Karpas-422 (cell line): ENCODE measurements around the gene WSCD2. TPM values are rescaled to one million over a fixed set of nuclear protein-coding genes. Genes with fewer than 3 reads are reported as not detected.

Experiments
- DNase-seq: peaks from one replicate; pipeline ENCODE4 v3.0.0-alpha.2; 2015
- H2AFZ ChIP-seq: fragments of 200-600 bp; sonication (generic); 2 replicates; pipeline ENCODE4 v1.6.1; 2014; ENCODE audit warnings: antibody characterized with exemption, low read length, mixed read lengths
- H3K27ac ChIP-seq: fragments of 200-600 bp; sonication (generic); 2 replicates; pipeline ENCODE4 v1.5.1; 2014; ENCODE audit warnings: mild to moderate bottlenecking, low read length, moderate library complexity
- H3K27me3 ChIP-seq: fragments of 200-600 bp; sonication (generic); 2 replicates; pipeline ENCODE4 v1.6.1; 2014; ENCODE audit warnings: low read length, mixed read lengths
- H3K36me3 ChIP-seq: fragments of 200-600 bp; sonication (generic); 2 replicates; pipeline ENCODE4 v1.6.1; 2014; ENCODE audit warnings: low read length, mixed read lengths; ENCODE audit not compliant: insufficient read depth
- H3K4me1 ChIP-seq: fragments of 200-600 bp; sonication (generic); 2 replicates; pipeline ENCODE4 v1.6.1; 2014; ENCODE audit warnings: mild to moderate bottlenecking, low read length, mixed read lengths
- H3K4me2 ChIP-seq: fragments of 200-600 bp; sonication (generic); 2 replicates; pipeline ENCODE4 v1.6.1; 2014; ENCODE audit warnings: low read length, low read depth, mild to moderate bottlenecking; ENCODE audit not compliant: poor library complexity, severe bottlenecking
- H3K4me3 ChIP-seq: fragments of 200-600 bp; sonication (generic); 2 replicates; pipeline ENCODE4 v1.5.1; 2014; ENCODE audit warnings: mild to moderate bottlenecking, antibody characterized with exemption, low read length, mixed read lengths
- H3K79me2 ChIP-seq: fragments of 200-600 bp; sonication (generic); 2 replicates; pipeline ENCODE4 v1.6.1; 2014; ENCODE audit warnings: mild to moderate bottlenecking, low read length, mixed read lengths
- H3K9ac ChIP-seq: fragments of 200-600 bp; sonication (generic); 2 replicates; pipeline ENCODE4 v1.6.0; 2014; ENCODE audit warnings: low read length
- H3K9me2 ChIP-seq: fragments of 200-600 bp; sonication (generic), shearing (Covaris generic); replicated peaks from 2 replicates; pipeline ENCODE4 v1.6.0; 2014; ENCODE audit warnings: mild to moderate bottlenecking, low read length, moderate library complexity; ENCODE audit not compliant: insufficient read depth
- H3K9me3 ChIP-seq: fragments of 300-700, 200-600 bp; sonication (generic); 2 replicates; pipeline ENCODE4 v1.6.1; 2014; ENCODE audit warnings: low read length, mixed read lengths
- H4K20me1 ChIP-seq: fragments of 200-600 bp; sonication (generic); 2 replicates; pipeline ENCODE4 v1.6.1; 2014; ENCODE audit warnings: mild to moderate bottlenecking, antibody characterized with exemption, low read length, low read depth; ENCODE audit not compliant: insufficient read depth
- total RNA-seq: library from RNA; depleted of rRNA; stranded (reverse); fragments of >200 nt; shearing (Covaris generic); gene quantifications from 2 replicates; pipeline ENCODE4 v1.2.3, GENCODE V29; 2014; ENCODE audit warnings: low replicate concordance

Gene WSCD2
- total RNA-seq, 1 experiment from 2014 or later, result not detected

GRCh38 chr12:108231909-108232434, 102.9 kb downstream of the WSCD2 start:
- H3K79me2 ChIP-seq, result no peaks in the 10 kb centered on the region
- no peaks in the 10 kb centered on the region for H3K9me2 ChIP-seq
- no peaks in the 10 kb centered on the region for H3K9me3 ChIP-seq
- H3K36me3 ChIP-seq, result no peaks in the 10 kb centered on the region
- no peaks in the 10 kb centered on the region for H3K4me1 ChIP-seq
- H3K27ac ChIP-seq, result no peak overlapping the region
- no peak overlapping the region for H2AFZ ChIP-seq
- H3K4me2 ChIP-seq, result no peak overlapping the region
- DNase-seq, result no peak
- no peak overlapping the region for H3K9ac ChIP-seq
- H3K4me3 ChIP-seq, result no peak overlapping the region
- H3K27me3 ChIP-seq, result no peaks in the 10 kb centered on the region
- H4K20me1 ChIP-seq, result no peaks in the 10 kb centered on the region

GRCh38 chr12:108232565-108232964, 103.5 kb downstream of the WSCD2 start:
- Histone ChIP-seq H4K20me1 (no peaks in the 10 kb centered on the region), H3K4me2 (no peak overlapping the region), H3K9ac (no peak overlapping the region), H3K9me3 (no peaks in the 10 kb centered on the region), H3K4me3 (no peak overlapping the region), H2AFZ (no peak overlapping the region), H3K4me1 (no peaks in the 10 kb centered on the region), H3K36me3 (no peaks in the 10 kb centered on the region), H3K9me2 (no peaks in the 10 kb centered on the region), H3K79me2 (no peaks in the 10 kb centered on the region), H3K27ac (no peak overlapping the region), H3K27me3 (no peaks in the 10 kb centered on the region)
- DNase-seq, result no peak

GRCh38 chr12:108234158-108234557, 105.1 kb downstream of the WSCD2 start:
- Histone ChIP-seq H3K9me2 (no peaks in the 10 kb centered on the region), H3K36me3 (no peaks in the 10 kb centered on the region)
- no peak for DNase-seq

GRCh38 chr12:108235197-108235984, 106.3 kb downstream of the WSCD2 start:
- Histone ChIP-seq H3K9ac (no peak overlapping the region), H3K36me3 (no peaks in the 10 kb centered on the region)
- DNase-seq, result no peak

More at GRCh38 chr12:108234158-108234557, 105.1 kb downstream of the WSCD2 start:
- no peak overlapping the region for H3K4me3 ChIP-seq
- no peaks in the 10 kb centered on the region for H3K79me2 ChIP-seq
- H4K20me1 ChIP-seq, result no peaks in the 10 kb centered on the region
- no peaks in the 10 kb centered on the region for H3K9me3 ChIP-seq
- no peak overlapping the region for H2AFZ ChIP-seq
- no peaks in the 10 kb centered on the region for H3K4me1 ChIP-seq
- H3K27me3 ChIP-seq, result no peaks in the 10 kb centered on the region
- no peak overlapping the region for H3K27ac ChIP-seq
- no peak overlapping the region for H3K9ac ChIP-seq
- no peak overlapping the region for H3K4me2 ChIP-seq

GRCh38 chr12:108235985-108236263, 106.8 kb downstream of the WSCD2 start:
- H2AFZ ChIP-seq, result no peak overlapping the region
- no peaks in the 10 kb centered on the region for H3K36me3 ChIP-seq
- H4K20me1 ChIP-seq, result no peaks in the 10 kb centered on the region
- no peak overlapping the region for H3K9ac ChIP-seq
- H3K27ac ChIP-seq, result no peak overlapping the region
- no peaks in the 10 kb centered on the region for H3K79me2 ChIP-seq
- no peak for DNase-seq
- H3K4me3 ChIP-seq, result no peak overlapping the region
- no peaks in the 10 kb centered on the region for H3K27me3 ChIP-seq
- H3K4me1 ChIP-seq, result no peaks in the 10 kb centered on the region
- H3K9me2 ChIP-seq, result no peaks in the 10 kb centered on the region
- no peak overlapping the region for H3K4me2 ChIP-seq
- H3K9me3 ChIP-seq, result no peaks in the 10 kb centered on the region

More at GRCh38 chr12:108235197-108235984, 106.3 kb downstream of the WSCD2 start:
- Histone ChIP-seq H3K27me3 (no peaks in the 10 kb centered on the region), H3K9me2 (no peaks in the 10 kb centered on the region), H3K9me3 (no peaks in the 10 kb centered on the region), H3K4me2 (no peak overlapping the region), H3K4me3 (no peak overlapping the region), H3K79me2 (no peaks in the 10 kb centered on the region), H4K20me1 (no peaks in the 10 kb centered on the region), H3K4me1 (no peaks in the 10 kb centered on the region), H3K27ac (no peak overlapping the region), H2AFZ (no peak overlapping the region)

GRCh38 chr12:108236366-108236765, 107.3 kb downstream of the WSCD2 start:
- no peak for DNase-seq
- Histone ChIP-seq H4K20me1 (no peaks in the 10 kb centered on the region), H3K9me3 (no peaks in the 10 kb centered on the region), H3K4me1 (no peaks in the 10 kb centered on the region), H3K9me2 (no peaks in the 10 kb centered on the region), H3K27me3 (no peaks in the 10 kb centered on the region), H3K79me2 (no peaks in the 10 kb centered on the region), H3K27ac (no peak overlapping the region), H3K4me3 (no peak overlapping the region), H2AFZ (no peak overlapping the region), H3K9ac (no peak overlapping the region), H3K36me3 (no peaks in the 10 kb centered on the region), H3K4me2 (no peak overlapping the region)

GRCh38 chr12:108237272-108237671, 108.2 kb downstream of the WSCD2 start:
- Histone ChIP-seq H3K27ac (no peak overlapping the region), H3K79me2 (no peaks in the 10 kb centered on the region), H3K9ac (no peak overlapping the region)

GRCh38 chr12:108238474-108238873, 109.4 kb downstream of the WSCD2 start:
- Histone ChIP-seq H3K4me2 (no peak overlapping the region), H3K4me3 (no peak overlapping the region), H3K9me2 (no peaks in the 10 kb centered on the region), H3K79me2 (no peaks in the 10 kb centered on the region), H4K20me1 (no peaks in the 10 kb centered on the region), H3K27ac (no peak overlapping the region), H3K9ac (no peak overlapping the region), H3K27me3 (no peaks in the 10 kb centered on the region), H3K4me1 (no peaks in the 10 kb centered on the region), H2AFZ (no peak overlapping the region), H3K36me3 (no peaks in the 10 kb centered on the region), H3K9me3 (no peaks in the 10 kb centered on the region)
- DNase-seq, result no peak

More at GRCh38 chr12:108237272-108237671, 108.2 kb downstream of the WSCD2 start:
- Histone ChIP-seq H4K20me1 (no peaks in the 10 kb centered on the region), H3K36me3 (no peaks in the 10 kb centered on the region), H2AFZ (no peak overlapping the region), H3K27me3 (no peaks in the 10 kb centered on the region), H3K9me2 (no peaks in the 10 kb centered on the region), H3K4me2 (no peak overlapping the region), H3K4me3 (no peak overlapping the region), H3K9me3 (no peaks in the 10 kb centered on the region), H3K4me1 (no peaks in the 10 kb centered on the region)
- peak; percentile 66 for DNase-seq
